ENCODE measurements around the gene CLDN9. TPM values are rescaled to one million over a fixed set of nuclear protein-coding genes. Genes with fewer than 3 reads are reported as not detected.

CLDN9 gene
- total RNA-seq, 2 experiments from 2014 or later = not detected

GRCh38 chr16:2966043-2966807, 46.5 kb upstream of the CLDN9 start:
- Mint-ChIP-seq H3K9me3 (no peaks in the 10 kb centered on the region), H3K4me1 (ENCODE audit: low read depth) (peaks cover 35% of the 10 kb centered on the region), H3K27ac (no peak overlapping the region), H3K4me3 (no peak overlapping the region), H3K27me3 (peaks cover 32% of the 10 kb centered on the region), H3K36me3 (ENCODE audit: low read depth) (peaks cover 7% of the 10 kb centered on the region)
- no peak for TF ChIP-seq CTCF (IDR thresholded peaks at IDR 0.05)
- intact Hi-C loops (cut with micrococcal nuclease) = no loop called here
- ATAC-seq (no peak), DNase-seq (no peak)
- CTCF ChIA-PET = interaction anchor here (0.9 to 1.3 kb wide), 3 partner anchors 28 to 62 kb away, joined by 3 to 4 read pairs (median 3); no protein-coding TSS in a partner anchor
- POLR2A ChIA-PET = interaction anchor here (1.8 to 2.0 kb wide), 2 partner anchors 11 to 15 kb away, joined by 4 to 8 read pairs; partner anchors contain the start of gene PKMYT1

GRCh38 chr16:2966808-2967191, 45.9 kb upstream of the CLDN9 start:
- ChIA-PET CTCF (interaction anchor here (0.9 to 1.3 kb wide), 3 partner anchors 28 to 61 kb away, joined by 3 to 4 read pairs (median 3); no protein-coding TSS in a partner anchor), POLR2A (interaction anchor here (2.0 kb wide), 1 partner anchor 11 kb away, joined by 8 read pairs; no protein-coding TSS in a partner anchor)
- intact Hi-C loops (cut with micrococcal nuclease) = no loop called here
- DNase-seq = no peak
- Mint-ChIP-seq H3K9me3 (no peaks in the 10 kb centered on the region), H3K4me3 (no peak overlapping the region), H3K36me3 (ENCODE audit: low read depth) (peaks cover 11% of the 10 kb centered on the region), H3K27ac (no peak overlapping the region), H3K4me1 (ENCODE audit: low read depth) (peaks cover 33% of the 10 kb centered on the region), H3K27me3 (peaks cover 30% of the 10 kb centered on the region)
- TF ChIP-seq CTCF (IDR thresholded peaks at IDR 0.05) = no peak
- ATAC-seq = no peak

- POLR2A ChIA-PET = interaction anchor here (0.9 to 2.0 kb wide), 2 partner anchors 10 to 14 kb away, joined by 4 to 8 read pairs; no protein-coding TSS in a partner anchor
Measured at GRCh38 chr16:2967211-2967631, 45.5 kb upstream of the CLDN9 start.

GRCh38 chr16:2967721-2968161, 45.0 kb upstream of the CLDN9 start:
- Mint-ChIP-seq H3K36me3 (ENCODE audit: low read depth) (peaks cover 19% of the 10 kb centered on the region), H3K27ac (no peak overlapping the region), H3K4me3 (no peak overlapping the region), H3K9me3 (no peaks in the 10 kb centered on the region), H3K4me1 (ENCODE audit: low read depth) (peaks cover 31% of the 10 kb centered on the region), H3K27me3 (peaks cover 27% of the 10 kb centered on the region)
- ChIA-PET CTCF (interaction anchor here (0.6 to 1.2 kb wide), 6 partner anchors 10 to 56 kb away, joined by 3 read pairs; partner anchors contain the start of genes HCFC1R1 and THOC6), POLR2A (interaction anchor here (0.9 to 2.0 kb wide), 2 partner anchors 10 to 14 kb away, joined by 4 to 8 read pairs; no protein-coding TSS in a partner anchor)
- intact Hi-C loops (cut with micrococcal nuclease) = no loop called here
- DNase-seq (no peak), ATAC-seq (no peak)
- TF ChIP-seq CTCF (IDR thresholded peaks at IDR 0.05) = no peak

More at GRCh38 chr16:2967211-2967631, 45.5 kb upstream of the CLDN9 start:
- intact Hi-C loops (cut with micrococcal nuclease) = no loop called here
- peaks cover 27% of the 10 kb centered on the region for H3K27me3 Mint-ChIP-seq
- H3K36me3 Mint-ChIP-seq (ENCODE audit: low read depth) = peaks cover 15% of the 10 kb centered on the region
- TF ChIP-seq CTCF (IDR thresholded peaks at IDR 0.05) = no peak
- no peak overlapping the region for H3K27ac Mint-ChIP-seq
- ATAC-seq (no peak), DNase-seq (no peak)
- H3K4me3 Mint-ChIP-seq = no peak overlapping the region
- H3K4me1 Mint-ChIP-seq (ENCODE audit: low read depth) = peaks cover 32% of the 10 kb centered on the region
- CTCF ChIA-PET = interaction anchor here (0.6 to 1.3 kb wide), 7 partner anchors 10 to 61 kb away, joined by 3 to 4 read pairs (median 3); partner anchors contain the start of genes HCFC1R1 and THOC6
- H3K9me3 Mint-ChIP-seq = no peaks in the 10 kb centered on the region
